Progenitor cell of endocrine pancreas (in vitro differentiated cells): ENCODE data around the gene C5orf58. TPM values are rescaled to one million over a fixed set of nuclear protein-coding genes. Genes with fewer than 3 reads are reported as not detected.

ENCODE experiments used
- DNase-seq: peaks from one replicate; pipeline ENCODE4 v3.0.0; 2021; ENCODE audit warnings: low spot score; ENCODE audit not compliant: unreplicated experiment
- H3K27ac Mint-ChIP-seq: 2 replicates; pipeline ENCODE4 v1.8.0; 2021; ENCODE audit warnings: mild to moderate bottlenecking, moderate library complexity, mixed read lengths
- H3K27me3 Mint-ChIP-seq: 2 replicates; pipeline ENCODE4 v1.8.0; 2021; ENCODE audit warnings: mixed read lengths
- H3K36me3 Mint-ChIP-seq: 2 replicates; pipeline ENCODE4 v1.8.0; 2022; ENCODE audit warnings: mixed read lengths; ENCODE audit not compliant: insufficient read depth
- H3K4me1 Mint-ChIP-seq: 2 replicates; pipeline ENCODE4 v1.8.0; 2021; ENCODE audit warnings: low read depth, mixed read lengths
- H3K4me3 Mint-ChIP-seq: 2 replicates; pipeline ENCODE4 v1.8.0; 2021; ENCODE audit warnings: low read depth, mild to moderate bottlenecking, moderate library complexity, mixed read lengths
- H3K9me3 Mint-ChIP-seq: 2 replicates; pipeline ENCODE4 v1.8.0; 2021; ENCODE audit warnings: low read depth, mixed read lengths
- CTCF ChIP-seq: fragments of 200-600 bp; sonication (generic); IDR thresholded peaks from one replicate; pipeline ENCODE4 v1.5.0; 2021; ENCODE audit warnings: antibody characterized with exemption, mild to moderate bottlenecking; ENCODE audit not compliant: unreplicated experiment
- total RNA-seq: library from RNA; stranded (reverse); gene quantifications from 2 replicates; pipeline ENCODE4 v1.2.1, GENCODE V29; 2021

Gene C5orf58
- total RNA-seq, 1 donor from 2014 or later = not detected

GRCh38 chr5:170276140-170276539, 43.4 kb downstream of the C5orf58 start:
- Mint-ChIP-seq H3K4me1 (no peaks in the 10 kb centered on the region), H3K36me3 (no peaks in the 10 kb centered on the region), H3K4me3 (no peak overlapping the region), H3K27ac (no peak overlapping the region), H3K9me3 (no peaks in the 10 kb centered on the region), H3K27me3 (peaks cover 42% of the 10 kb centered on the region)
- DNase-seq = no peak
- TF ChIP-seq CTCF = no peak

- no peak for DNase-seq
- Mint-ChIP-seq H3K27me3 (peaks cover 44% of the 10 kb centered on the region), H3K27ac (no peak overlapping the region), H3K36me3 (no peaks in the 10 kb centered on the region), H3K9me3 (no peaks in the 10 kb centered on the region), H3K4me3 (no peak overlapping the region), H3K4me1 (no peaks in the 10 kb centered on the region)
- no peak for TF ChIP-seq CTCF
Measured at GRCh38 chr5:170277867-170278281, 45.1 kb downstream of the C5orf58 start.

GRCh38 chr5:170278611-170279458, 46.0 kb downstream of the C5orf58 start:
- H3K27ac Mint-ChIP-seq = no peak overlapping the region
- peaks cover 51% of the 10 kb centered on the region for H3K27me3 Mint-ChIP-seq
- no peak for TF ChIP-seq CTCF
- H3K9me3 Mint-ChIP-seq = no peaks in the 10 kb centered on the region
- H3K4me1 Mint-ChIP-seq = no peaks in the 10 kb centered on the region
- H3K36me3 Mint-ChIP-seq = no peaks in the 10 kb centered on the region
- DNase-seq = no peak
- no peak overlapping the region for H3K4me3 Mint-ChIP-seq

DNA sequence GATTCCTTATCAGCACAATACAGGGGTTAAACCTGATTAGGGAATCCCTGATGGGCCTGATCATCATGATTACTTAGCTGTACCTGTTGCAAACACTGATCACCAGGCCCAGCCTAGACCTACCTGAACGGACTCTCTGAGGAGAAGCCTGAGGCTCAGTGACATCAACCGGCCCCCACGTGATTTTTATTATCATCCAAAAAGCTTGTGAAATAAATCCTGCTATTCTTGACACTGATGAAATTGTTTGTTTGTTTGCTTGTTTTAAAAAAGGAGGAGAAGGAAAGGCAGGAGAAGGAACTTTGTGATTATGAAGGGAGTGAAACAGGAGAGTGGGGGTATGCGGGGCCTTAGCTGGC, 46.7 kb downstream of the C5orf58 start:
- TF ChIP-seq CTCF = no peak
- Mint-ChIP-seq H3K4me1 (no peaks in the 10 kb centered on the region), H3K4me3 (no peak overlapping the region)

GRCh38 chr5:170280011-170280493, 47.3 kb downstream of the C5orf58 start:
- H3K27me3 Mint-ChIP-seq = peaks cover 51% of the 10 kb centered on the region
- TF ChIP-seq CTCF = no peak
- no peaks in the 10 kb centered on the region for H3K36me3 Mint-ChIP-seq
- H3K9me3 Mint-ChIP-seq = peaks cover 5% of the 10 kb centered on the region
- no peak for DNase-seq
- H3K4me3 Mint-ChIP-seq = no peak overlapping the region
- H3K4me1 Mint-ChIP-seq = no peaks in the 10 kb centered on the region
- no peak overlapping the region for H3K27ac Mint-ChIP-seq

More for the DNA sequence above, 46.7 kb downstream of the C5orf58 start:
- Mint-ChIP-seq H3K27me3 (peaks cover 51% of the 10 kb centered on the region), H3K27ac (no peak overlapping the region), H3K36me3 (no peaks in the 10 kb centered on the region), H3K9me3 (peaks cover 3% of the 10 kb centered on the region)
- DNase-seq = no peak
